NCI-H2171 treated with DMSO at 0.1 percent for 48 hours (cell line): ENCODE data around the gene CCDC187.
"Not testable (repeated sequence)": the region's sequence is repeated elsewhere in the genome, so short reads cannot be mapped to it uniquely, and the experiment has no call there.

Experiments
- DNase-seq: peaks from one replicate; lab custom pipeline; 2025; lab: John Stamatoyannopoulos, UW

The CCDC187 gene

GRCh38 chr9:136266641-136267040 is 37.3 kb downstream of the CCDC187 start:
- DNase-seq: not testable (repeated sequence)

- DNase-seq: no peak
These were observed 38.1 kb downstream of the CCDC187 start for GRCh38 chr9:136265561-136266355.

GRCh38 chr9:136264441-136265405 is 39.2 kb downstream of the CCDC187 start:
- no peak for DNase-seq

- peak; percentile 98 for DNase-seq
These were observed 39.9 kb downstream of the CCDC187 start for GRCh38 chr9:136264031-136264430.

GRCh38 chr9:136262671-136263178 is 41.2 kb downstream of the CCDC187 start:
- DNase-seq: peak; percentile 54

GRCh38 chr9:136261686-136262430 is 42.0 kb downstream of the CCDC187 start:
- no peak for DNase-seq

GRCh38 chr9:136260936-136261472 is 42.9 kb downstream of the CCDC187 start:
- no peak for DNase-seq

GRCh38 chr9:136260521-136260920 is 43.4 kb downstream of the CCDC187 start:
- DNase-seq: no peak

- DNase-seq: no peak
These were observed 44.1 kb downstream of the CCDC187 start for GRCh38 chr9:136259836-136260235.

GRCh38 chr9:136259517-136259813 is 44.4 kb downstream of the CCDC187 start:
- no peak for DNase-seq

- DNase-seq: no peak
These were observed 44.9 kb downstream of the CCDC187 start for GRCh38 chr9:136258786-136259516.

GRCh38 chr9:136258299-136258625 is 45.6 kb downstream of the CCDC187 start:
- DNase-seq: no peak

- no peak for DNase-seq
These were observed 46.3 kb downstream of the CCDC187 start for GRCh38 chr9:136257381-136258298.

GRCh38 chr9:136255896-136256890 is 47.7 kb downstream of the CCDC187 start:
- DNase-seq: peak; percentile 14

- no peak for DNase-seq
These were observed 48.7 kb downstream of the CCDC187 start for GRCh38 chr9:136255166-136255538.

- DNase-seq: no peak
These were observed 49.3 kb downstream of the CCDC187 start for GRCh38 chr9:136254381-136255165.

GRCh38 chr9:136253246-136254130 is 50.4 kb downstream of the CCDC187 start:
- no peak for DNase-seq
